CD4-positive, alpha-beta memory T cell (primary cell): Measurements from ENCODE around the gene CLC. TPM values are rescaled to one million over a fixed set of nuclear protein-coding genes. Genes with fewer than 3 reads are reported as not detected.
"Not testable (repeated sequence)": the region's sequence is repeated elsewhere in the genome, so short reads cannot be mapped to it uniquely, and the experiment has no call there.

Experiments used
- CTCF ChIA-PET: fragments of 350-600 bp; sonication (Branson Sonifier 250); formaldehyde crosslinking; loops from one replicate; lab custom pipeline; 2021; ENCODE audit warnings: inconsistent platforms; ENCODE audit not compliant: partially characterized antibody; lab: Charles Lee
- POLR2A ChIA-PET: fragments of 350-600 bp; sonication (Branson Sonifier 250); formaldehyde crosslinking; loops from one replicate; lab custom pipeline; 2021; ENCODE audit not compliant: partially characterized antibody; lab: Charles Lee
- DNase-seq, 5 donors: peaks; one replicate each; pipeline versions ENCODE4 v3.0.0 to v3.0.0-alpha.2; 2020 to 2022; ENCODE audit warnings: mixed read lengths in 1 of 5
- H3K27ac ChIP-seq: one replicate; pipeline ENCODE4 v1.7.0; 2013; ENCODE audit warnings: low read depth, low read length
- H3K27me3 ChIP-seq: 2 replicates; pipeline ENCODE4 v1.7.0; 2013; ENCODE audit warnings: mild to moderate bottlenecking, low read length, moderate library complexity; ENCODE audit not compliant: insufficient read depth
- H3K36me3 ChIP-seq: 2 replicates; pipeline ENCODE4 v1.7.0; 2013; ENCODE audit warnings: mild to moderate bottlenecking, low read length, moderate library complexity; ENCODE audit not compliant: insufficient read depth
- H3K4me1 ChIP-seq: 2 replicates; pipeline ENCODE4 v1.7.0; 2013; ENCODE audit warnings: mild to moderate bottlenecking, low read length, moderate library complexity; ENCODE audit not compliant: insufficient read depth
- H3K4me3 ChIP-seq, 2 donors: one replicate each; pipeline ENCODE4 v1.7.0; 2013; ENCODE audit warnings: low read length in 2 of 2, mild to moderate bottlenecking in 1 of 2
- H3K9me3 ChIP-seq, 2 donors: one replicate each; pipeline ENCODE4 v1.7.0; 2013; ENCODE audit warnings: low read length in 2 of 2, control low read depth in 1 of 2; ENCODE audit not compliant: control insufficient read depth in 1 of 2
- H3K27ac Mint-ChIP-seq, 7 donors: one replicate each; pipeline ENCODE4 v1.8.0; 2020 to 2021; ENCODE audit warnings: mixed read lengths in 7 of 7, mild to moderate bottlenecking in 6 of 7, inconsistent platforms in 3 of 7, moderate library complexity in 3 of 7
- H3K27me3 Mint-ChIP-seq, 2 donors: one replicate each; pipeline ENCODE4 v1.8.0; 2020 to 2021; ENCODE audit warnings: mixed read lengths in 2 of 2
- H3K36me3 Mint-ChIP-seq, 2 donors: one replicate each; pipeline ENCODE4 v1.8.0; 2020 to 2021; ENCODE audit warnings: mixed read lengths in 2 of 2, inconsistent platforms in 1 of 2, mild to moderate bottlenecking in 1 of 2
- H3K4me1 Mint-ChIP-seq, 4 donors: one replicate each; pipeline ENCODE4 v1.8.0; 2020 to 2021; ENCODE audit warnings: mixed read lengths in 4 of 4, mild to moderate bottlenecking in 1 of 4
- H3K4me3 Mint-ChIP-seq, 8 donors: one replicate each; pipeline ENCODE4 v1.8.0; 2020 to 2021; ENCODE audit warnings: mixed read lengths in 8 of 8, mild to moderate bottlenecking in 7 of 8, moderate library complexity in 6 of 8, inconsistent platforms in 3 of 8
- H3K9me3 Mint-ChIP-seq, 8 donors: one replicate each; pipeline ENCODE4 v1.8.0; 2020 to 2021; ENCODE audit warnings: mixed read lengths in 8 of 8, mild to moderate bottlenecking in 5 of 8, inconsistent platforms in 3 of 8, moderate library complexity in 1 of 8
- intact Hi-C: fragments of 100-400 bp; cut with micrococcal nuclease; formaldehyde crosslinking; loops from one replicate; pipeline ENCODE4 v1.15.1; 2023
- polyA plus RNA-seq, 2 donors: library from polyadenylated mRNA; unstranded; fragments of 300-500 nt; fragmentation: Illumina TruSeq; gene quantifications; one replicate each; pipeline ENCODE4 v1.2.3, GENCODE V29; 2021
- total RNA-seq, 2 experiments: library from RNA; stranded (reverse); gene quantifications; one replicate each; pipeline ENCODE4 v1.2.3, GENCODE V29; 2021

The CLC gene
- total RNA-seq (under 1 TPM; 0.58 to 0.96 TPM), polyA plus RNA-seq (under 1 TPM in 1 of 2 donors, not detected in 1; 0.93 TPM)

- H3K36me3 Mint-ChIP-seq, result no peaks in the 10 kb centered on the region
- Histone ChIP-seq H3K27me3 (no peaks in the 10 kb centered on the region), H3K9me3 (no peaks in the 10 kb centered on the region), H3K4me3 (no peak within 1 kb of the TSS), H3K27ac (no peak within 1 kb of the TSS), H3K36me3 (no peaks in the 10 kb centered on the region), H3K4me1 (no peaks in the 10 kb centered on the region)
- ChIA-PET CTCF (no interaction called here), POLR2A (no interaction called here)
- DNase-seq, result no peak
- H3K27ac Mint-ChIP-seq, result peak within 1 kb of the TSS in 3 of 7 donors; percentile 30 to 82 (median 49)
- H3K27me3 Mint-ChIP-seq, result peaks cover 0 to 3% of the 10 kb centered on the region in 2 donors
- intact Hi-C loops, result no loop called here
- H3K9me3 Mint-ChIP-seq, result peaks cover 0 to 6% (median 0%) of the 10 kb centered on the region in 8 donors
- peaks cover 11 to 22% (median 18%) of the 10 kb centered on the region in 4 donors for H3K4me1 Mint-ChIP-seq
- H3K4me3 Mint-ChIP-seq, result peak within 1 kb of the TSS in 4 of 8 donors; percentile 1 to 44 (median 18)
Observed at GRCh38 chr19:39737891-39738290, at the start of gene CLC. CLC (minus strand) TSS chr19:39738029; CDS start chr19:39737952, 77 bp downstream.

DNA sequence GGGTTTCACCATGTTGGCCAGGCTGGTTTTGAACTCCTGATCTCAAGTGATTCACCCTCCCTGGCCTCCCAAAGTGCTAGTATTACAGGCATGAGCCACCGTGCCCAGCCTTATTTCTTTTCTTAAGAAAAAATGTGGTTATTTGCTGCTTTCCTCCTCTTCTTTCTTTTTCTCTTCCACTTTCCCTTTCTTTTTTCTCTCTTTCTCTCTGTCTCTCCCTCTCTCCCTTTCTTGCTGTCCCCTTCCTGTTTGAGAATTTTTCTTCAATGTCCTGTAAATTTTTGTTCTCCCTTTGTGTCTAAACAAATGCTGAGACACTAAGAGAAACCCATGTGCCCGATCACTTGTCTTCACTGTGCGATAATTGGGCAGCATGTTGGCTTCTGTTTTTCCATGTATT lies 43.1 kb upstream of the CLC start:
- H3K4me3 Mint-ChIP-seq, result no peak overlapping the region
- H3K4me1 Mint-ChIP-seq, result no peaks in the 10 kb centered on the region
- intact Hi-C loops, result no loop called here
- no peaks in the 10 kb centered on the region for H3K4me1 ChIP-seq
- H3K9me3 Mint-ChIP-seq, result no peaks in the 10 kb centered on the region
- peaks cover 8% of the 10 kb centered on the region for H3K27me3 ChIP-seq
- H3K27ac Mint-ChIP-seq, result no peak overlapping the region
- DNase-seq, result no peak
- no peaks in the 10 kb centered on the region for H3K36me3 ChIP-seq
- H3K27me3 Mint-ChIP-seq, result peaks cover 24 to 26% of the 10 kb centered on the region in 2 donors
- ChIA-PET CTCF (interaction anchor here (0.8 kb wide), 1 partner anchor 11 kb away, joined by 5 read pairs; no protein-coding TSS in a partner anchor), POLR2A (no interaction called here)
- H3K9me3 ChIP-seq, result no peaks in the 10 kb centered on the region
- no peaks in the 10 kb centered on the region for H3K36me3 Mint-ChIP-seq
- H3K4me3 ChIP-seq, result no peak overlapping the region
- no peak overlapping the region for H3K27ac ChIP-seq

- Histone ChIP-seq H3K9me3 (no peaks in the 10 kb centered on the region), H3K4me1 (no peaks in the 10 kb centered on the region), H3K4me3 (no peak within 1 kb of the TSS), H3K27ac (no peak within 1 kb of the TSS), H3K36me3 (no peaks in the 10 kb centered on the region), H3K27me3 (peaks cover 5% of the 10 kb centered on the region)
- no peak within 1 kb of the TSS for H3K4me3 Mint-ChIP-seq
- H3K27me3 Mint-ChIP-seq, result peaks cover 16 to 18% of the 10 kb centered on the region in 2 donors
- DNase-seq, result no peak
- CTCF ChIA-PET, result no interaction called here
- H3K27ac Mint-ChIP-seq, result peak within 1 kb of the TSS in 1 of 7 donors; percentile 19
- H3K9me3 Mint-ChIP-seq, result no peaks in the 10 kb centered on the region
- intact Hi-C loops, result no loop called here
- POLR2A ChIA-PET, result no interaction called here
- H3K4me1 Mint-ChIP-seq, result no peaks in the 10 kb centered on the region
- no peaks in the 10 kb centered on the region for H3K36me3 Mint-ChIP-seq
Observed at GRCh38 chr19:39778763-39779162, 40.9 kb upstream of the CLC start, which contains the start of gene LEUTX. LEUTX (plus strand) TSS chr19:39778854; CDS start chr19:39778921, 67 bp downstream.

DNA sequence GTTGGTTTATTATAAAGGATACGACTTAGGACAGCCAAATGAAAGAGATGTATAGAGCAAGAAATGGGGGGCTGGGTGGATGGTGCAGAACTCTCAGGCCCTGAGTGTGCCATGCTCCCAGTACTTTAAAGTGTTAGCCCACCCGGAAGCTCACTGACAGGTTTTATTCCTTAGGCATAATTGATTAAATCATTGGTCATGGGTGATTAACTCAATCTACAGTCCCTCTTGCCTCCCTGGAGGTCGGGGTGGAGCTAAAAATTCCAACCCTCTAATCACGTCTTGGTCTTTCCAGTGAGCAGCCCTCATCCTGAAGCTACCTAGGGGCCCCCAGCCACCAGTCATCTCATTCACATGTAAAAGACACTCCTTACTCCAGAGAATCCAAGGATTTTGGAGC lies 31.0 kb upstream of the CLC start:
- intact Hi-C loops, result loop anchor here (5.0 kb wide), 1 partner anchor 96 kb away; no protein-coding TSS in a partner anchor
- peak overlapping the region in 1 of 7 donors; percentile 63 for H3K27ac Mint-ChIP-seq
- no peak overlapping the region for H3K4me3 Mint-ChIP-seq
- no peaks in the 10 kb centered on the region for H3K36me3 Mint-ChIP-seq
- Histone ChIP-seq H3K36me3 (no peaks in the 10 kb centered on the region), H3K27me3 (no peaks in the 10 kb centered on the region), H3K4me3 (no peak overlapping the region), H3K9me3 (no peaks in the 10 kb centered on the region), H3K27ac (no peak overlapping the region), H3K4me1 (no peaks in the 10 kb centered on the region)
- POLR2A ChIA-PET, result no interaction called here
- no peak for DNase-seq
- CTCF ChIA-PET, result interaction anchor here (0.6 to 5.0 kb wide), 9 partner anchors 10 to 407 kb away, joined by 3 to 43 read pairs (median 3); partner anchors contain the start of gene FBL
- peaks cover 0 to 2% of the 10 kb centered on the region in 2 donors for H3K27me3 Mint-ChIP-seq
- H3K4me1 Mint-ChIP-seq, result peaks cover 0 to 1% (median 0%) of the 10 kb centered on the region in 4 donors
- H3K9me3 Mint-ChIP-seq, result peaks cover 0 to 8% (median 4%) of the 10 kb centered on the region in 8 donors

DNA sequence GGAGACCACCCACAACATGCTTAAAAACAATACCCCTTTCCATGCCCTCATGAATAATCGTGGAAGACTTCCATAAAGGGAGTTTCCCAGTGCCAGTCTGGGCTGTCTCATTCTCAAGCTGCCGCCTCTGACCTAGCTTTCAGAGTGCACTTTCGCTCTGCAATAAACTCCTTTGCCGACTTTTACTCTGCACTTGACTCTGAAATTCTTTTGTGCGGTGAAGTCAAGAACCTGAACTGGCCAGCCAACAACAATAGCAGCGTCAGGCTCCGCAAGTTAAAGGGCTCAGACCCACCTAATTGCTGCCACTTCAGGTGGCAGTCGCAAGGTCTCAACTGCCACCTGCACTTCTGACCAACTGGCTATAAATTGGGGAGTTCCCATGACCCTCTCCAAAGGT lies 30.5 kb upstream of the CLC start:
- peaks cover 0 to 1% (median 0%) of the 10 kb centered on the region in 4 donors for H3K4me1 Mint-ChIP-seq
- DNase-seq, result no peak
- POLR2A ChIA-PET, result no interaction called here
- CTCF ChIA-PET, result interaction anchor here (0.9 to 5.0 kb wide), 7 partner anchors 9 to 328 kb away, joined by 3 to 43 read pairs (median 4); no protein-coding TSS in a partner anchor
- H3K36me3 Mint-ChIP-seq, result no peaks in the 10 kb centered on the region
- Histone ChIP-seq H3K4me3 (no peak overlapping the region), H3K9me3 (no peaks in the 10 kb centered on the region), H3K27ac (no peak overlapping the region), H3K27me3 (no peaks in the 10 kb centered on the region), H3K4me1 (no peaks in the 10 kb centered on the region), H3K36me3 (no peaks in the 10 kb centered on the region)
- H3K9me3 Mint-ChIP-seq, result peaks cover 0 to 8% (median 4%) of the 10 kb centered on the region in 8 donors
- H3K27me3 Mint-ChIP-seq, result peaks cover 0 to 2% of the 10 kb centered on the region in 2 donors
- peak overlapping the region in 1 of 7 donors; percentile 63 for H3K27ac Mint-ChIP-seq
- no peak overlapping the region for H3K4me3 Mint-ChIP-seq
- intact Hi-C loops, result loop anchor here (5.0 kb wide), 1 partner anchor 96 kb away; no protein-coding TSS in a partner anchor

- Histone ChIP-seq H3K27ac (no peak overlapping the region), H3K4me3 (no peak overlapping the region), H3K36me3 (no peaks in the 10 kb centered on the region), H3K4me1 (no peaks in the 10 kb centered on the region), H3K9me3 (no peaks in the 10 kb centered on the region), H3K27me3 (no peaks in the 10 kb centered on the region)
- Mint-ChIP-seq H3K36me3 (no peaks in the 10 kb centered on the region), H3K4me1 (peaks cover 0 to 1% (median 0%) of the 10 kb centered on the region in 4 donors), H3K27me3 (peaks cover under 1 to 1% of the 10 kb centered on the region in 2 donors), H3K4me3 (no peak overlapping the region), H3K27ac (no peak overlapping the region), H3K9me3 (peaks cover 0 to 8% (median 4%) of the 10 kb centered on the region in 8 donors)
- CTCF ChIA-PET, result interaction anchor here (0.6 to 5.0 kb wide), 16 partner anchors 10 to 325 kb away, joined by 3 to 43 read pairs (median 4); partner anchors contain the start of gene FBL
- intact Hi-C loops, result loop anchor here (1.0 to 5.0 kb wide), 3 partner anchors 79 to 214 kb away; no protein-coding TSS in a partner anchor
- POLR2A ChIA-PET, result no interaction called here
- peak in 3 of 5 donors; percentile 14 to 20 (median 16) for DNase-seq
Observed at GRCh38 chr19:39765091-39766076, 27.6 kb upstream of the CLC start.

DNA sequence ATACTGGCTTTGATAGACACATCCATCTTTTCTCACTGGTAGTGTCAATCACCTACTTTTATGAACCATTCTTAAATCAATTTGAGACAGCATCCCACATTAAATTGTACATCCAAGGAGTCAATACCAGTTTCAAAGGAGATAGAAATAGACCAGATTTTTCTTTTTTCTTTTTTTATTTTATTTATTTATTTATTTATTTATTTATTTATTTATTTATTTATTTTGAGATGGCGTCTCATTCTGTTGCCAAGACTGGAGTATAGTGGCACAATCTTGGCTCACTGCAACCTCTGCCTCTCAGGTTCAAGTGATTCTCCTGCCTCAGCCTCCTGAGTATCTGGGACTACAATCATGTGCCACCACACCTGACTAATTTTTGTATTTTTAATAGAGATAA lies 24.0 kb upstream of the CLC start:
- CTCF ChIA-PET, H3K36me3 ChIP-seq, POLR2A ChIA-PET, H3K9me3 ChIP-seq, H3K27me3 ChIP-seq, H3K4me3 ChIP-seq, H3K4me1 ChIP-seq, H3K27ac Mint-ChIP-seq, DNase-seq, intact Hi-C loops, H3K36me3 Mint-ChIP-seq, H3K9me3 Mint-ChIP-seq, H3K4me3 Mint-ChIP-seq, H3K27ac ChIP-seq, H3K4me1 Mint-ChIP-seq: not testable (repeated sequence)
- peaks cover 9 to 10% of the 10 kb centered on the region in 2 donors for H3K27me3 Mint-ChIP-seq
